Liver (tissue), 9 donors: ENCODE results near the gene CACHD1. TPM values are rescaled to one million over a fixed set of nuclear protein-coding genes. Genes with fewer than 3 reads are reported as not detected.

Experiments
- DNase-seq: peaks from one replicate; pipeline ENCODE4 v3.0.0-alpha.2; 2017; ENCODE audit warnings: low spot score
- H3K27ac ChIP-seq, 2 donors: one replicate each; pipeline ENCODE4 v1.7.0; 2013; ENCODE audit warnings: inconsistent platforms in 2 of 2, low read length in 2 of 2, control low read depth in 1 of 2, low read depth in 1 of 2, mild to moderate bottlenecking in 1 of 2
- H3K27me3 ChIP-seq, 4 donors: one replicate each; pipeline versions ENCODE4 v1.6.1 to v1.7.0; 2013; ENCODE audit warnings: low read length in 3 of 4, inconsistent platforms in 1 of 4, mild to moderate bottlenecking in 1 of 4, moderate library complexity in 1 of 4; ENCODE audit not compliant: control insufficient read depth in 4 of 4, insufficient read depth in 4 of 4
- H3K36me3 ChIP-seq, 4 donors: one replicate each; pipeline versions ENCODE4 v1.6.1 to v1.7.0; 2013; ENCODE audit warnings: low read length in 3 of 4, mild to moderate bottlenecking in 3 of 4, low read depth in 1 of 4, moderate library complexity in 1 of 4; ENCODE audit not compliant: control insufficient read depth in 4 of 4, insufficient read depth in 3 of 4
- H3K4me1 ChIP-seq, 4 donors: one replicate each; pipeline versions ENCODE4 v1.6.1 to v1.7.0; 2013; ENCODE audit warnings: low read length in 3 of 4, mild to moderate bottlenecking in 3 of 4, moderate library complexity in 1 of 4; ENCODE audit not compliant: control insufficient read depth in 4 of 4, insufficient read depth in 4 of 4
- H3K4me3 ChIP-seq, 3 donors: one replicate each; pipeline versions ENCODE4 v1.6.1 to v1.7.0; 2013; ENCODE audit warnings: low read length in 3 of 3, control low read depth in 1 of 3, low read depth in 1 of 3, mild to moderate bottlenecking in 1 of 3
- H3K9ac ChIP-seq, 2 donors: one replicate each; pipeline ENCODE4 v1.7.0; 2013; ENCODE audit warnings: low read length in 2 of 2, mild to moderate bottlenecking in 2 of 2, moderate library complexity in 2 of 2, control low read depth in 1 of 2, low read depth in 1 of 2
- H3K9me3 ChIP-seq, 4 donors: one replicate each; pipeline versions ENCODE4 v1.6.1 to v1.7.0; 2013; ENCODE audit warnings: low read length in 3 of 4; ENCODE audit not compliant: control insufficient read depth in 4 of 4
- ATF3 ChIP-seq: IDR thresholded peaks from 2 replicates; pipeline ENCODE4 v1.6.1; 2016; ENCODE audit warnings: antibody characterized with exemption
- CTCF ChIP-seq: fragments of 150-350 bp; IDR thresholded peaks from 2 replicates; pipeline ENCODE4 v1.5.1; 2017; ENCODE audit warnings: improper control_type of control experiment, low read depth, low read length; ENCODE audit not compliant: missing input control
- EGR1 ChIP-seq, 2 donors: IDR thresholded peaks; 2 replicates each; pipeline ENCODE4 v1.6.1; 2016 to 2018; ENCODE audit warnings: antibody characterized with exemption in 2 of 2, low read depth in 2 of 2
- FOXA1 ChIP-seq: IDR thresholded peaks from 2 replicates; pipeline ENCODE4 v1.6.1; 2016; ENCODE audit warnings: antibody characterized with exemption
- FOXA2 ChIP-seq: IDR thresholded peaks from 2 replicates; pipeline ENCODE4 v1.6.1; 2016; ENCODE audit warnings: antibody characterized with exemption
- GABPA ChIP-seq, 2 donors: IDR thresholded peaks in 1 of 2; conservative IDR thresholded peaks in 1 of 2; 2 replicates each; pipeline ENCODE4 v1.6.1; 2016; ENCODE audit warnings: antibody characterized with exemption in 2 of 2, mild to moderate bottlenecking in 1 of 2, moderate library complexity in 1 of 2
- HNF4A ChIP-seq, 2 donors: conservative IDR thresholded peaks; 2 replicates each; pipeline ENCODE4 v1.6.1; 2016; ENCODE audit warnings: antibody characterized with exemption in 2 of 2, mild to moderate bottlenecking in 2 of 2
- HNF4G ChIP-seq: IDR thresholded peaks from 2 replicates; pipeline ENCODE4 v1.6.1; 2016; ENCODE audit warnings: antibody characterized with exemption
- JUND ChIP-seq, 2 donors: IDR thresholded peaks; 2 replicates each; pipeline ENCODE4 v1.6.1; 2016; ENCODE audit warnings: antibody characterized with exemption in 2 of 2
- MAX ChIP-seq: IDR thresholded peaks from 2 replicates; pipeline ENCODE4 v1.6.1; 2016; ENCODE audit warnings: antibody characterized with exemption
- NR2F2 ChIP-seq: IDR thresholded peaks from 2 replicates; pipeline ENCODE4 v1.6.1; 2016; ENCODE audit warnings: antibody characterized with exemption
- RAD21 ChIP-seq, 2 donors: IDR thresholded peaks; 2 replicates each; pipeline ENCODE4 v1.6.1; 2016; ENCODE audit warnings: antibody characterized with exemption in 2 of 2, mild to moderate bottlenecking in 2 of 2
- REST ChIP-seq: IDR thresholded peaks from 2 replicates; pipeline ENCODE4 v1.6.1; 2016; ENCODE audit warnings: antibody characterized with exemption, mild to moderate bottlenecking
- RXRA ChIP-seq, 2 donors: IDR thresholded peaks; 2 replicates each; pipeline ENCODE4 v1.6.1; 2017 to 2018; ENCODE audit warnings: antibody characterized with exemption in 2 of 2, mild to moderate bottlenecking in 1 of 2
- SP1 ChIP-seq: IDR thresholded peaks from 2 replicates; pipeline ENCODE4 v1.6.1; 2018; ENCODE audit warnings: antibody characterized with exemption, mild to moderate bottlenecking
- TAF1 ChIP-seq: conservative IDR thresholded peaks from 2 replicates; pipeline ENCODE4 v1.6.1; 2016; ENCODE audit warnings: antibody characterized with exemption, mild to moderate bottlenecking
- YY1 ChIP-seq: IDR thresholded peaks from 2 replicates; pipeline ENCODE4 v1.6.1; 2016; ENCODE audit warnings: antibody characterized with exemption, mild to moderate bottlenecking
- ZBTB33 ChIP-seq: IDR thresholded peaks from 2 replicates; pipeline ENCODE4 v1.6.1; 2016; ENCODE audit warnings: antibody characterized with exemption
- WGBS: extraction: QIAGEN DNeasy Blood & Tissue Kit; methylation state at CpG from one replicate; pipeline ENCODE4 v1.1.7; 2013; 5-methylcytosine and 5-hydroxymethylcytosine counted together
- polyA plus RNA-seq, 2 donors: library from polyadenylated mRNA; stranded (reverse) in 1 of 2; unstranded in 1 of 2; fragments of 200-250 nt in 1 of 2; fragments of >200 nt in 1 of 2; fragmentation: Nextera tagmentation in 1 of 2; extraction: Ambion mirVana in 1 of 2; gene quantifications; one replicate each; pipeline versions ENCODE4 v1.2.1 to v1.2.3, GENCODE V29; 2013 to 2015
- total RNA-seq, 2 donors: library from RNA; depleted of rRNA; stranded (reverse); fragments of >200 nt; gene quantifications; one replicate each; pipeline ENCODE4 v1.2.3, GENCODE V29; 2014
- donor health status: healthy.
- donor health status: healthy.
- donor health status: healthy.
- donor health status: healthy.
- donor health status: healthy.

Gene CACHD1
- total and polyA plus RNA-seq, 4 donors = 0.68 to 4.2 (median 2.3) TPM

- Histone ChIP-seq H3K27me3 (no peaks in the 10 kb centered on the region), H3K4me3 (no peak overlapping the region), H3K4me1 (no peaks in the 10 kb centered on the region), H3K9ac (no peak overlapping the region), H3K27ac (no peak overlapping the region), H3K9me3 (no peaks in the 10 kb centered on the region), H3K36me3 (no peaks in the 10 kb centered on the region)
- TF ChIP-seq JUND (IDR thresholded peaks at IDR 0.05) (no peak), TAF1 (no peak), HNF4G (no peak), FOXA2 (no peak), EGR1 (IDR thresholded peaks at IDR 0.05; ENCODE audit: low read depth in 2 of 2) (no peak), FOXA1 (no peak), NR2F2 (no peak), ATF3 (no peak), HNF4A (conservative IDR thresholded peaks at IDR 0.05) (no peak), REST (no peak)
- DNase-seq = no peak
- WGBS = 33% methylated on average over 1 of the region's 1 CpG
Measured at GRCh38 chr1:64711266-64711665, 241.3 kb downstream of the CACHD1 start.

GRCh38 chr1:64712049-64712448 is 242.1 kb downstream of the CACHD1 start:
- H3K27me3 ChIP-seq = no peaks in the 10 kb centered on the region
- H3K4me3 ChIP-seq = no peak overlapping the region
- no peaks in the 10 kb centered on the region for H3K4me1 ChIP-seq
- no peak overlapping the region for H3K9ac ChIP-seq
- no peaks in the 10 kb centered on the region for H3K36me3 ChIP-seq
- no peak for TF ChIP-seq ZBTB33
- TF ChIP-seq NR2F2 = no peak
- no peak for TF ChIP-seq RXRA (IDR thresholded peaks at IDR 0.05)
- no peak for TF ChIP-seq JUND (IDR thresholded peaks at IDR 0.05)
- no peak for TF ChIP-seq RAD21 (IDR thresholded peaks at IDR 0.05)
- no peak for TF ChIP-seq EGR1 (IDR thresholded peaks at IDR 0.05; ENCODE audit: low read depth in 2 of 2)
- no peak for TF ChIP-seq CTCF
- TF ChIP-seq SP1 = no peak
- no peak for TF ChIP-seq YY1
- no peak for TF ChIP-seq GABPA (IDR thresholded peaks at IDR 0.05 in 1 of 2, conservative IDR thresholded peaks at IDR 0.05 in 1 of 2)
- no peak for TF ChIP-seq HNF4A (conservative IDR thresholded peaks at IDR 0.05)
- no peak for TF ChIP-seq REST
- no peak for TF ChIP-seq FOXA2
- no peak for TF ChIP-seq HNF4G
- TF ChIP-seq MAX = no peak
- TF ChIP-seq TAF1 = no peak
- no peak for TF ChIP-seq ATF3
- no peak for TF ChIP-seq FOXA1
- DNase-seq = no peak
- no peaks in the 10 kb centered on the region for H3K9me3 ChIP-seq
- no peak overlapping the region for H3K27ac ChIP-seq
- 91% methylated on average over 2 of the region's 2 CpGs for WGBS
